Measurements from ENCODE around the gene KDM4C.
"Not testable (repeated sequence)": the region's sequence is repeated elsewhere in the genome, so short reads cannot be mapped to it uniquely, and the experiment has no call there.

DNA sequence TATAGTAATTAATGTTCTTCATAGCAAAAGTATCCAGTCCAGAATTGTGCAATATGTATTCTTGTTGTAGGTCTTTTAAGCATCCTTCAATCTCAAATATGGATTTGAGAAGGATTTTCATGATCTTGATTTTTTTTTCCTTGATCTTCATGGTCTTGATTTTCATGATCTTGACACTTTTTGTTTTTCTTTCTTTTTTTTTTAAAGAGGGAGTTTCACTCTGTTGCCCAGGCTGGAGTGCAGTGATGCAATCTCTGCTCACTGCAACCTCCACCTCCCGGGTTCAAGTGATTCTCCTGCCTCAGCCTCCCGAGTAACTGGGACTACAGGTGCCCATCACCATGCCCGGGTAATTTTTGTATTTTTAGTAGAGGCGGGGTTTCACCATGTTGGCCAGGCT lies 10.8 kb downstream of the KDM4C start:
- TF ChIP-seq, protein P1, sequence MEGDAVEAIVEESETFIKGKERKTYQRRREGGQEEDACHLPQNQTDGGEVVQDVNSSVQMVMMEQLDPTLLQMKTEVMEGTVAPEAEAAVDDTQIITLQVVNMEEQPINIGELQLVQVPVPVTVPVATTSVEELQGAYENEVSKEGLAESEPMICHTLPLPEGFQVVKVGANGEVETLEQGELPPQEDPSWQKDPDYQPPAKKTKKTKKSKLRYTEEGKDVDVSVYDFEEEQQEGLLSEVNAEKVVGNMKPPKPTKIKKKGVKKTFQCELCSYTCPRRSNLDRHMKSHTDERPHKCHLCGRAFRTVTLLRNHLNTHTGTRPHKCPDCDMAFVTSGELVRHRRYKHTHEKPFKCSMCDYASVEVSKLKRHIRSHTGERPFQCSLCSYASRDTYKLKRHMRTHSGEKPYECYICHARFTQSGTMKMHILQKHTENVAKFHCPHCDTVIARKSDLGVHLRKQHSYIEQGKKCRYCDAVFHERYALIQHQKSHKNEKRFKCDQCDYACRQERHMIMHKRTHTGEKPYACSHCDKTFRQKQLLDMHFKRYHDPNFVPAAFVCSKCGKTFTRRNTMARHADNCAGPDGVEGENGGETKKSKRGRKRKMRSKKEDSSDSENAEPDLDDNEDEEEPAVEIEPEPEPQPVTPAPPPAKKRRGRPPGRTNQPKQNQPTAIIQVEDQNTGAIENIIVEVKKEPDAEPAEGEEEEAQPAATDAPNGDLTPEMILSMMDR (conservative IDR thresholded peaks at IDR 0.05 in 1 of 2, IDR thresholded peaks at IDR 0.05 in 1 of 2; ENCODE audit: low read depth in 1 of 2, low read length in 2 of 2), result not testable (repeated sequence)
- TF ChIP-seq EZH2 (IDR thresholded peaks at IDR 0.05; ENCODE audit: low read length, missing control alignments), result not testable (repeated sequence)
